GM21717 (cell line): Measurements from ENCODE around the gene C16orf78.
A peak's percentile ranks its signal among the peaks of the same experiment; 100 is the strongest.

ENCODE experiments used
- ATAC-seq: cut with Tn5 transposase; IDR thresholded peaks from one replicate; pipeline ENCODE4 v1.9.1; 2021; ENCODE audit warnings: mild to moderate bottlenecking, moderate library complexity; ENCODE audit not compliant: unreplicated experiment

C16orf78 gene

DNA sequence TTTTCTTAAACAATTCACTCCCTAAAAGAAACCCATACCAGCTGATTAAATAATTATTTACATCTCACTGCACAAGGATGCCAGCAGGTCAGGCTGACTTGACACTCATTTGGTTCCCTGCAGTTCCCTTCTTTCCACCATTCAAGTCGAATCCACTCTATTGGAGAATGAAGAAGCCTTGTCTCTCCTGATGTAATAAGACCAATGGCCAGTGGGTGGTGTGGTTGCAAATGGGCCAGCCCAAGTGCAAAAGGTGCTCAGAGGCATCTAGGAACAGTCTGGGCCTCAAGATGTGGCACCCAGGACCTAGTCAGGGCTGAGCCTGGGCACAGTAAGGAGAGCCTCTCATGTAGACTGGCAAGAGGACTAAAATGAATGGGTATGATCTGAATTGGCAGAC is 9.3 kb downstream of the C16orf78 start:
- ATAC-seq: no peak

DNA sequence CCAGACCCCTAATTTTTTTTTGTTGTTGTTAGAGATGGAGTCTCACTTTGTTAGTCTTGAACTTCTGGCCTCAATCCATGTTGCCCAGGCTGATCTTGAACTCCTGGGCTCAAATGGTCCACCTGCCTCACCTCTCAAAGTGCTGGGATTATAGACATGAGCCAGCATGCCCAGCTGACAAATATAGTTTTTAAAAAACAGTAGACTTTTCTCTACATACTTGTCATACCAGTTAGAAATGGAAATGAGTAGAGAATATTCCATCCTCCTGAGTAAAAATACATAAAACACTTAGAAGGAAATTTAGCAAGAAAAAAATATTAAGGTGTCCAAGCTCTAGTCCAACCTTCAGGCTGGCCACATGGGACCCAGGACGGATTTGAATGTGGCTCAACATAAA is 21.4 kb downstream of the C16orf78 start:
- no peak for ATAC-seq

DNA sequence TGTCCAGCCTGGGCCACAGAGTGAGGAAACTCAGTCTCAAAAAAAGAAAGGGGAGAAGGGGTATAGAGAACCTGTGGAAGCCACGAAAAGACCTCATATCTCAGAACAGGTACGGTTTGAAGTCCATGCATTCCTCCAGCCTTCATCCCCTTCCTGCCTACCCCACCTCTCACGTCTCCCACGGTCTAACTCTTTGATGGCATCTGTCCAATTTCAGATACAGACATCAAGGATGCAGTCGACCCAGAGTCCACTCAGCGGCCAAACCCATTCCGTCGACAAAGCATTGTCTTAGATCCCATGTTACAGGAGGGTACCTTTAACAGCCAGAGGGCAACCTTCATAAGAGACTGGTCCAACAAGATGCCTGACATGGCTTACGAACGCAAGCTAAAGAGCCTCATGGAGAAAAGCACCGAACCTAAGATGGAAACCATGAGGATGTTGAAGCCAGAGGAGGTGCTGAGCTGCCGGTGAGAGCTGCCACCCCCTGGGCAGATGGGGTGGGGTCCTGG is 22.7 kb downstream of the C16orf78 start:
- no peak for ATAC-seq

DNA sequence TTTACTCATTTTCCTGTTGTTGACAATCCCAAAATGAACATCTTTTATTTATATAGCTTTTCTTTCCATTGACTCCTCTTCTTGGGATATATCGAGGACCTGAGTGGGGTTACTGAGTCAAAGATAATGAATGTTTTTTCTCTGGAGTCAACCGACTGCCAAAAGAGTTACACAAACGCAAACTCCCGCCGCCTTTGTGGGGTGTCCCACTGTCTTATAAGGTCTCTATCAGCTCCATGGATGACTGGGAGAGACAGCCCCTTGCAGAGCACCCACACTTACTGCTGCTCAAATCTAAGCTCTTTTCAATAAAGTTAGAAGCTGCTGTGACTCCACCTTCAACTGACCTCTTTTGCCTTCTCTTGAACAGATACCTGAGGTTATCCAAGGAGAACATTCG is 25.2 kb downstream of the C16orf78 start:
- no peak for ATAC-seq

DNA sequence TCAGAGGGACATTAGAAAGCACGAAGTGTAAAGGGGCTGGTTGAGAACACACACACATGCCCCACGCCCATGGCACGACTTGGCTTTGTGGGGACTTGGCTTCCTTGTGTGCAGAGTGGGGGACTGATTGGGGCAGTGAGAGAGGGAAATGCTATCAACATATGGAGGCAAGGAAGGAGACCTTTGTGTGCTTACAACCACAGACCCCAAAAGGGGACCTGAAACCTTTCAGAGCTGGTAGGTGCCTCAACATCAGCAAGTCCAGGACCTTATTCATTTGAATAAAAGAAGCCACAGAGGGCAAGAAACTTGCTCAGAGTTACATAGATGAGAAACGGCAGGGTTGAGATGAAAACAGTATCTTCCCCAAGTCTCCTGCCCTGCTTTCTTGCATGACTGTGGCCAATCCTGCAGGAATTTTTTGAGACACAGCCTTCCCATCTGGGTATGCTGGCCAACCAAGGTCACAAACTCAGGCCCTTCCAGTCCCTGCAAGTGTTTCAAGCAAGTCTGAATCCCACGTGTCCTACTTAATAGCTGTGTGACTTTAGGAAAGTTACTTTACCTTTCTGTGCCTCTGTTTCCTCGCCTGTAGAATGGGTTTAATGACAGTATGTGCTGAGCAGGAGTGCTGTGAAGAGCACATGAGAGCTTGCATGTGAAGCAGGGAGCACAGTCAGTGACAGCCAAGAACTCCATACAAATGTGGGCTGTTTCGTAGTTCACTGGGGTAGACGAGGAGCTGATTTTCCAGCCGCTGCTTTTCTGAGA is 26.2 kb downstream of the C16orf78 start:
- ATAC-seq: peak; percentile 96

DNA sequence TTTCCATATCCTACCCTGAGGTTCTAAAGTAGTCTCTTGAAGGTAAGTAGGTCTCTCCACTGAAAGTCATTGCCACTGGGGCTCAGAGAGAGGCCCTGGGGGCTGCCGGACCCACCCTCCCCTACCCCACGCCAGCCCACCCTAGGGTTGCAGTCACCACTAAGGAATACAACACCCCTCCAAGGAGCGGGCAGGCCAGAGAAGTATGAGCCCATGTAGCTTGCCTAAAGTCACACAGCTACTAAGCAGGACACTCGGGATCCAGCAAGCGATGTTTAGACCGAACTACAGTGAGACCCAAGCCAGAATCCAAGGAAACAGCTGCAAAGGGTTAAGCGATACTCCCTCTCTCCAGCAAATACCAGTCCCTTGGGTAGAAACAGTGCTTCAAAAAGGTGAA is 27.0 kb downstream of the C16orf78 start:
- no peak for ATAC-seq

DNA sequence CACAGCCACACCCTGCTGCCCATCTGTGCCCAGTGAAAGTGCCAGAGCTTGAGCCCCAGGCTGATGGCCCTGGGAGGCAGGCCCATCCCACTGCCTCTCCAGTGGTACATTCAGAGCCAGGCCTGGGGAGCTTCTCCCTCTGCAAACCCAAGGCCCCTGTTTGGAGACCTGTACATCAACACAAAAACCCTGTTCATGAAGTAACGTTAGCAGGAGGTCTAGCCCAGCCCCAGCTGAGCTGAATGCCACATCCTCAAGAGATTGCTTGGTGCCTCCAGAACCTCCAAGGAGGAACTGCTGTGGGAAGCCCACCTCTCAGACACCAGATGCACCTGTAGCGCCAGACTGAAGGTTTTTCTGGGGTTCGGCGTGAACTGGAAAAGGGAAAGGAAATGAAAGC is 31.5 kb downstream of the C16orf78 start:
- no peak for ATAC-seq

DNA sequence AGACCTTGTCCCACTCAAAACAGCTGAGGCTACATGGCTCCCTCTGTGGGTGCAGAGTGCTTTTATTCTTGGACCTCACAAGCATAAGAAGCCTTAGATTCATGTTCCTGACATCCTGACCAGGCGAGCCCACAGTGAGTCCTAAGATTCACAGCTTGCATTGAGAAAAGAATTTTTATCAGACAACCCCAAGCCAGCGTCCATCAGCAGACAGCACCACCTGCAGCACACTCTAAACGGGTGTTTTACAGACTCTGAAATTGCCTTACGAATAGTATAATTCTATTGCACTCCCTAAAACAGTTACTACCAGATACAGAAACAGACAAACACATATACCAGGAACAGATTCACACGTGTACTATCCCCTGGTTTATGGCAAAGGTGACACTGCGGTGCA is 31.9 kb downstream of the C16orf78 start:
- no peak for ATAC-seq

DNA sequence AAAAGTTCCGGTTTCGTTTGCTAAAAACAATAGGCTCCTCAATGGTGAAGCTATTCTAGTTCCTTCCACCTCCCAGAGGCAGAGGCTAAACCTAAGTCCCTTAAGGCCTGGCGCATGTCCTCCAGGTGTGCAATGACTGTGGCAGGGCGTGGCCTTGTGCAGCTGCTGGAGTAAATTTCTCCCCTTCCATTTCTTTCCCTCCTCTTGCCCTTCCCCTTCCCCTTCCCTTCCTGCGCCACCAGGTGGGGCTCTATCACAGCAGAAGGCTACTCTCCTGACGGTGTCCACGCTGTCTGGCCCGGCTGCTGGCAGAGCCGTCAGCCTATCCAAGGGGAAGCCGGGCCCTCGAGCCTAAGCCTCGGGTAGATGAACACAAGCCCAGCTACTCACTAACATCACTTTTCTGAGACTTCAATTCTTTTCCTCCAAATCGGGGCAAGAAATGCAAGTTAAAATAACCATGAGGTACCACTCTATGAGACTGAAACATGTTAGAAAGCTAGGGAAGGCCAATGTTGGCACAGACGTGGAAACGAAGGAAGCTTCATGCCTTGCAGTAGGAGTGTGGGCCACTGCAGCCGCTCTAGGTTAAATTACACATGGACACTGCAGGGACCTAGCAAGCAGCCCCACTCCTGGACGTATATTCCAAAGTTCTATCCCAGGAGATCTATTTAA is 34.4 kb downstream of the C16orf78 start:
- ATAC-seq: peak; percentile 89

DNA sequence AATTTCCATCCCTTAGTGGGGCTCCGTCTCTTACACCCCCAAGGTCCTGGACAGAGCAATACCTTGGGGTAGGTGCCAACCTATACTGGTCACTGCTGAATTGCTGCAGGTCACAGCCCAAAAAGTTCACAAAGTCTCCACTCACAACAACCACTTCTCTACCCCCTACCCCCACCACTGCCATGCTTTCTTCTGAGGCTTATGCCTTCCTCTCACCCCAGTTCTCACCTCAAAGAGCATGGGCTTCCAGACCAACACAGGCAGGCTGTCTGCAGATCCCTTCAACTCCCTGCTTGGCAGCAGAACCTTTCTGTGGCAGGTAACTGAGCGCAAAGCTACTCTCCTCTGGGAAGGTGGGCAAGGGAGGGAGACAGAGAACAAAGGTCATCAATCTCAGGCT is 35.5 kb downstream of the C16orf78 start:
- ATAC-seq: no peak

DNA sequence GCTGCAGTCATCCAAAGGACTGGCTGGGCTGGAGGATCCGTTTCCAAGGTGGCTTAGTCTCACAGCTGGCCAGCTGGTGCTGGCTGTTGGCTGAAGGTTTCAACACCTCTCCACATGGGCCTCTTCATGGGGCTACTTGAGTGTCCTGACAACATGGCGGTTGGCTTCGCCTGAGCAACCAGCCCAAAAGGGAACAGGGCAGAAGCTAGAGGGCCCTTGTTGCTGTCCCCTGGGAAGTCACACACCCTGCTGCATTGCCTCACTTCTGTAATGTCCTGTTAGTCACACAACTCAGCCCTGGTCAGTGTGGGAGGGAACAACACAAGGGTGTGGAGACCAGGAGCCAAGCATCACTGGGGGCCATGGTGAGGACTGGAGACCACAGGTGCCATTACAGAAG is 36.6 kb downstream of the C16orf78 start:
- no peak for ATAC-seq

DNA sequence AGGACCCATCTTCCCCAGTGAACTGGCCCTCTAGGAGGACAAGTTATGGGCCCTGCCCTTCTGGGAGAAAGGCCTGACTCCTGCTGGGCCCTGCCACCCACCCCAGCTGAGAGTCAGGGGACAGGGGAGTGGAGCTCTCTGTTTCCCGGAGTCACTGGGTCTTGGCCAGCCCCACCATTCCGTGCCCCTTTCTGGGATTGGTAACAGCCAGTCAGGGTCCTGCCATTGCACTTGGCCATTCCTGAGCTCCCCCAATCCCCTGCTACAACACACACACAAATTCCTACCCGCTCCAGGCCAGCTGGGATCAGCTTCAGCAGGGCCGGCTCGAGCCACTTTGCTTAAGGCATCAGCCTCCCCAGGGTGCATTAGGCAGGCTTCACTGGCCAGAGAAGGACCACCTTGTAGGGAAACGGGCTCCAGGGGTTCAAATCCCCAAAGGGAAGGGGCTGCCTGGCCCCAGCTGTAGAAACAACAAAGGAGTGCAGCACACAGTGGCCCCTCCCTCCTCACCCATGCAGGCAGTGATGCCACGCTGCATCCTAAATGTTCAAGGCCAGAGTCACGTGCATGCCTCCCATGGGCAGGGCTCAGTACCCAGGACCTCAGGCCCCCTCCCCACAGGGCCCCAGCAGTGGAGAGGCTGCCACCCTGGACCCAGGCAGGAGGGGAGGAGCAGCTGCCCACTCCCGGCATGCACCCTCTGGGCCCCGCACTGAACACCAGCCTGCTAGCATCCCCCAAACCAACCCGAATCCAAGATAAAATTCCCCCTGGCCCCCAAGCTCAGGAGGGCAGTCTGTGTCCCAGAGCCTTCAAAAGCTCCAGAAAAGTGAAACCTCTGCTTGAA is 37.7 kb downstream of the C16orf78 start:
- ATAC-seq: no peak

DNA sequence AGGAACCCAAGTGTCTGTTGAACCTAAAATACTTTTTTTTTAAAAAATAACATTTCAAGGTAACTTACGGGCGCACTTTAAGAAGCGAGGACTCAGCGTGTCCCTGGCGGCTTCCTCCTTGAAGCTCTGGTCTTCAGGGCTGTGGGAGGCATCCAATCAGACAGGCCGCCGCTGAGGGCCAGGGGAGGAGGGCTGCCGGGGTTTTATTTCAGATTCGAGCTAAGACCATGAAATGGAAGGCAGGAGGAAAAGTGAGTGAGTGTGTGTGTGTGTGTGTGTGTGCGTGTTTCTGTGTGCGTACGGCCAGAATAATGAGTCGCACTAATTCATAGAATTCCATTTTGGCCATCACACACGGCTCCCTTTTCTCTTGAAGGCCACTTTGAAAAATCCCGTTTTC is 41.1 kb downstream of the C16orf78 start:
- ATAC-seq: no peak

DNA sequence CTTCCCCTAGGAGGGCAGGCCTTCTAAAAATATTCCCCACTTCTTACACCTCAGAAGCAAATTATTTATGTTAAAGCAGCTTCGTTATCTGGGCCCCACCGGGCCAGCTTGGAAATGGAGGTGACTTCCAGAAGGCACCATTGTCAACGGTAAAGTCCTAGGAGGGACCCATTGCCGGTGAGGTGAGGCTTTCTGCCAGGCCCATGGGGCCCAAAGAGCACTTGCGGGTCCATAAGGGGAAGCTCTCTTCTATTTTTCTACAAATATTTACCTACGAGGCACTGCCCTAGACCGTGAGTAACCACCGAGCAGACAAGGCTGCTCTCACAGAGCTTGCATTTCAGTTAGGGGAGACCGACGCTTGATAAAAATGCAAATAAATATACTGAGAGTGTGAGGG is 41.5 kb downstream of the C16orf78 start:
- ATAC-seq: no peak

DNA sequence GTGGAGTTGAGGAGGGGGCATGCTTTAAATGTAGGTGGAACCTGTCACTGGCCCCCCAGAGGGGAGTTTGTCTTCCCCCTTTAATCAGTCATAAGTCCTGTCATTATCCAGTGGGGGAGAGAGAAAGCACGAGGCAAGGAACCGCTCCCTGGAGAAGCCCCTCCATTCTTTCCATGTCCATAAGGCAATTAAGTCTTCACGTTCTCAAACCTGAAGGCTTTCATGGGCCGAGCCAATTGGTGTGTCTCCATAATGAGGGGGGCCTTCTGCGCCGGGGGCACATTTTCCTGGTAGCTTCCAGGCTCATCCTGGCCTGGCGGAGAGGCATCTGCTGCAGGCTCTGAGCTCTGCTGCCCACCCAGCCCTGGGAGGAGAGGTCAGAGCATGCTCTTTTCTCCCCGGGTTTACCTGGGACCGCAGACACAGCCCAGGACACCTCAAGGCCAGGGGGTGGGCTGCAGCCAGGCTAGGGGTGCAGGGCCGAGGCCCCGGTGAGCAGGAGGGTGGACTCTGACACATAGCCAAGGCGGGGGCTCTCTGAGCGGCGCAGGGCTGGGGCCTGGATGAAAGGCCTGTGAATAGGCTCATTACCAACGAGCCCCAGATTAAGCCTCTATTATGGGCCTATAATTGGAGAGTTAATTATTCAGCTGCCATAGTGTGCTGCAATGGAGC is 42.5 kb downstream of the C16orf78 start:
- ATAC-seq: no peak

DNA sequence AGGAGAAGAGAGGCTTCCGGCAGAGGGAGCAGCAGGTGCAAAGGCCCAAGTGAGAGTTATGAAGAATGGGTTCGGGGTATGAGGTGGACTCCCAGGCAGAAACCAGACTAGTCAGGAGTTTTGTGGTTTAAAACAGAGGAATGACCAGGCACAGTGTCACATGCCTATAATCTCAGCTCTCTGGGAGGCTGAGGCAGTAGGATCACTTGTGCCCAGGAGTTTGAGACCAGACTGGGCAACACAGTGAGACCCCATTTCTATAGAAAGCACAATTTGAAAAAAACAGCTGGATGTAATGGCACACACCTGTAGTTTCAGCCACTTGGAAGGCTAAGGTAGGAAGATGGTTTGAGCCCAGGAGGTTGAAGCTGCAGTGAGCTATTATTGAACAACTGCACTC is 43.8 kb downstream of the C16orf78 start:
- ATAC-seq: no peak

DNA sequence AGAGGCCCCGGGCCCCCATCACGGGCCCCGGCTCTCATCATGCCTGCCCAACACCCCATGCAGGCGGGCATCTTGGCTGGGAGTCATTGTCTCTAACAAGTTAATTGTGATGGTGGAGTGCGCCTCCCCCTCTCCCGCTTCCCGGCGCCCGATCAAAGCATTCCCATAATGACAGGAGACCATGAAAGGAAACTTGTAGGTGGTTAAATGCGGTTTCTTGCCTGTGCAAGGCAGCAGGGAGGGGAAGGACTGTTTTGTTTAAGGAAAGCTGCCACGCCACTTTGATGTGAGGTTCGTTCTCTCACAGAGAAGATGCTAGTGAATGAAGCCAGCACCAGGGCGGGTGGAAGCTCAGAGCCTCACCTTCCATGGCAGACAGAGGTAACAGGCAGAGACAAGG is 45.4 kb downstream of the C16orf78 start:
- ATAC-seq: no peak

DNA sequence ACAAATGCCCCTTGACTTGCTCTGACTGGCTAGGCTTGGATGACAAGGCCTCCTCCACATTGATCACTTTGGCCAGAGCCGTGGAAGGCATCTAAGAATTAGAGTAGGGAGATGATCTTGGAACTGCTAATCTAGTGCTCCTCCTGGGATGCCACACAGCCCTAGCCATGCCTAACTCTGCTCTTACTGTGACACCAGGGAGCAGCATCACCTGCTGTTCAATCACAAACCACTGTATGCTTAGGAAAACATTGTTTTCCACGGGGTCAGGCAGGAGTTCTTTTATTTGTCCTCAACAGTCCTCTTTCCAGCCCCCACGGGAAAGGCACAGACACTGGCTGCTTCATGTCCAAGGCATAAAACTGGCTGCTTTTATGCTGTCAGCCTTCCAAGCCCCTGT is 46.3 kb downstream of the C16orf78 start:
- ATAC-seq: no peak

DNA sequence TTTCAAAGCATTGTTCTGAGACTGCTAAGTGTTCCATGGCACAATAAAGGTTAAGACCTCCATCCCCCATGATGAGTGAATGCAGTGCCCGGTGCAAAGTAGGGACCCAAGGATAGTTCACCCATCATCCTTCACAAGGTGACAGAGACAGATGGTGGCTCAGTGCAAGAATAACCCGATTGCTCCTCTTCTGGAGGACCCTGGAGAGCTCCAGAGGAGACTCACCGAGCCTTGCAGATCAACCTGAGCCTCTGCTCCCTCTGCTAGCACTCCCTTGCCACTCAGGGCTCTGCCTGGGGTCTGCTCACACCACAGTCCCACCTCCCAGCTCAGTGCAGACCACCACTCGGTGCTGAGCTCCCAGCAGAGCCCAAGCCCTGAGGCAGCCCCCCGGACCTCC is 49.3 kb downstream of the C16orf78 start:
- ATAC-seq: no peak

DNA sequence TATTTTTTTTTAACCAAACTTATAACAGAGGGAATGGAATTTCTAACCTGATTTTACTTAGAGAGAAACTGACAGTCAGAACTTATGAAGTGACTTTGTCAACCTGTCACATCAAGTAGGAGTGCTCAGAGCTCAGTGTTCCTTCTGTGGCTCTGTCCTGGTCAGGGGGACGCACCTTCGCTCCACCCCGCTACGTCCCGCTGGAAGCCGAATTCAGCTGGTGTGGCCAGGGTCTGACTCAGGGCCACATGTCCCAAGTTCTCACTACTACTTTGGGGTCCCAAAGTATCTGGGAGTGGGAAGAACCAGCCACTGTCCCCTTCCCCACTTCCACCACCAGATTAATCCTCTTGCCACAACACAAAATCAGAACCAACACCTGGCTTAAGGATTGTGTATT is 51.4 kb downstream of the C16orf78 start:
- no peak for ATAC-seq

DNA sequence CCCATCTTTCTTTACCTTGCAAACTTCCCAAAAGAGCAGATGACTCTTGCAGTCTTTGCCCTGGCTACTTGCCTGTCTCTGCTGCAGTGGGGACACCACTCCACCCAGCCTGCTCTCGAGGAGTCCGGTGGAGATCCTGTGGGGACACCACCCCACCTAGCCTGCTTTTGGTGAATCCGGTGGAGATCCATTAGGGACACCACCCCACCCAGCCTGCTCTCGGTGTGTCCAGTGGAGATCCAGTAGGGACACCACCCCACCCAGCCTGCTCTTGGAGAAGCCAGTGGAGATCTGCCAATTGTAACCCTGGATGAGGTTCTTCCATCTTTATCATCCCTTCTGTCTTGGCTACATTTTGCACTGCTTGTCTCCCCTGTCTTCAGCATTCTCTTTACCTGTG is 54.2 kb downstream of the C16orf78 start:
- ATAC-seq: no peak
